ENCODE measurements around the gene GRIK1.

DNA sequence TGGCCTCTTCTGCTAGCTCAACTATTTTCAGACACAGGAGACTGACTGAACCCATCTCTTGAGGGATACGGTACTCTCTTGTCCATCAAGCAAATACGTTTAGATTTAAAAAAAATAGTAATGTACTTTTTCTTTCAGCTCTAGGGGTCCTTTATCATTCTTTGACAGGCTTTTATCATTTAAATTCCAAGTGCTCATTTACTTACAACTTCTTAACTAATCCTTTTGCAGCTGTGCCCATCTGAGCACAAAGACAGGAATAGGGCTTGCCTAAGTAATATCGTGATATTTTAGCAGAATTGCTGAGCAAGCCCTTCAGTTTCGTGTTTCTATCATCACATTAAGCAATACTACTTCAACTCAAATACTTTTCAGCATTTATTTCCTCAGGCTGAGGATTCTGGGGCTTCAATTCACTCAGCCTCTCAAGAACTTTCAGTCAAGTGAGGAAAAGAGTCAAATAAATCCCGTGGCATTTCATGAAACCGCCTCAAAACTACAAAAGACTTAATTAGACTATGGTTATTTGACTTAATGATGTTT is 323.5 kb downstream of the GRIK1 start:
- no peak for TF ChIP-seq POLR2A (IDR thresholded peaks at IDR 0.05)
- TF ChIP-seq CTCF (IDR thresholded peaks at IDR 0.05) = no peak
